LNCaP clone FGC (cell line): Measurements from ENCODE around the gene PLXNB3.
A peak's percentile ranks its signal among the peaks of the same experiment; 100 is the strongest.

Source experiments
- DNase-seq: peaks from one replicate; pipeline ENCODE4 v3.0.0-alpha.2; 2011; ENCODE audit warnings: low read depth
- H3K4me3 ChIP-seq: 2 replicates; pipeline ENCODE4 v1.5.1; 2011; ENCODE audit warnings: mild to moderate bottlenecking, low read depth, low read length, control low read depth
- CTCF ChIP-seq: IDR thresholded peaks from 2 replicates; pipeline ENCODE4 v1.5.1; 2012; ENCODE audit warnings: mild to moderate bottlenecking; ENCODE audit not compliant: control insufficient read depth, insufficient read depth; ENCODE audit errors: extremely low read depth

Gene PLXNB3

GRCh38 chrX:153763989-153764755 lies at the start of gene PLXNB3:
Gene PLXNB3 (plus strand): TSS chrX:153764249. CDS start chrX:153765536, 1,287 bp downstream.
- peak; percentile 42 for DNase-seq
- TF ChIP-seq CTCF, result peak; percentile 92
- H3K4me3 ChIP-seq, result peak within 1 kb of the TSS; percentile 68

GRCh38 chrX:153714256-153714655 lies 49.8 kb upstream of the PLXNB3 start:
- no peak for TF ChIP-seq CTCF
- no peak for DNase-seq
- H3K4me3 ChIP-seq, result no peak overlapping the region

GRCh38 chrX:153717445-153717844 lies 46.6 kb upstream of the PLXNB3 start:
- TF ChIP-seq CTCF, result no peak
- DNase-seq, result no peak

GRCh38 chrX:153719238-153719637 lies 44.8 kb upstream of the PLXNB3 start:
- H3K4me3 ChIP-seq, result no peak overlapping the region
- no peak for TF ChIP-seq CTCF
- DNase-seq, result no peak

More at GRCh38 chrX:153717445-153717844, 46.6 kb upstream of the PLXNB3 start:
- H3K4me3 ChIP-seq, result no peak overlapping the region

GRCh38 chrX:153719701-153720100 lies 44.3 kb upstream of the PLXNB3 start:
- no peak for DNase-seq
- no peak for TF ChIP-seq CTCF
- H3K4me3 ChIP-seq, result no peak overlapping the region

GRCh38 chrX:153722704-153723350 lies 41.2 kb upstream of the PLXNB3 start:
- TF ChIP-seq CTCF, result no peak
- no peak for DNase-seq
- H3K4me3 ChIP-seq, result peak overlapping the region; percentile 71
